Measurements from ENCODE around the gene NDUFS3.
A peak's percentile ranks its signal among the peaks of the same experiment; 100 is the strongest.

Gene NDUFS3

DNA sequence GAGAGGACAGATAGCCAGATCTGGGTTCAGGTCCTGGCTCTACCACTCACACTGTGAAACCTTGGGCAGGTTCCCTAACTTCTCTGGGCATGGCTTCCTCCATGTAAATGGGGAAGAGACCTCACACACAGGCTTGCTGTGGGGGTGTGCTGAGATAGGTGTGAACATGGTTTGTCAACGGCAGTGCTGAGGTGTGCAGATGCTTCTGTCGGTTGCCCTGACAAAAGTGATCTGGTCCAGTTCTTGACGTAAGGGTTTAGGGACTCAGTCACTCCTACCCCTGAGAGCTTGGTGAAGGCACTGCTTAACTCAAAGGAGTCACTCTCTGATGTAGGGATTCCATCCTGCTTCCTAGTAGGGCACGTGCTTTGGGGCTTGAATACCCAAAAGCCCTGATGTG lies 13.4 kb downstream of the NDUFS3 start:
- DNase-seq, result no peak

DNA sequence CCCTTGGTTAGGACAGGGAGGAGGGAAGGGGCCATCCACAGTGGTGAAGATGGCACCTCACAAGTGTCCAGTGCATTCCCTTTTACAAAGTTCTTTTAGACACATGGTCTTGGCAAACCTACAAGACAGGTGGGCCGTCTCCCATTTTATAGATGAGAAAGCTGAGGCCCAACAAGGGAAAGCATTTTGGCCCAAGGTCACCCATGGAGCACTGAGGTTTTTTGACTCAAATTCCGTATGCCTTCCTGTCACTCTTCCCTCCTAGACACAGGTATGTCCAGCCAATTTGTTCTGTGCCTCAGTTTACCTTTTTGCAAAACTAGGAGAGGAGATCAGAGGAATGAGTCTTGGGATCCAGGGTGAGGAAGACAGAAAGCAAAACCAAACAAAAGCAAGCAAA lies 14.1 kb downstream of the NDUFS3 start:
- no peak for DNase-seq

DNA sequence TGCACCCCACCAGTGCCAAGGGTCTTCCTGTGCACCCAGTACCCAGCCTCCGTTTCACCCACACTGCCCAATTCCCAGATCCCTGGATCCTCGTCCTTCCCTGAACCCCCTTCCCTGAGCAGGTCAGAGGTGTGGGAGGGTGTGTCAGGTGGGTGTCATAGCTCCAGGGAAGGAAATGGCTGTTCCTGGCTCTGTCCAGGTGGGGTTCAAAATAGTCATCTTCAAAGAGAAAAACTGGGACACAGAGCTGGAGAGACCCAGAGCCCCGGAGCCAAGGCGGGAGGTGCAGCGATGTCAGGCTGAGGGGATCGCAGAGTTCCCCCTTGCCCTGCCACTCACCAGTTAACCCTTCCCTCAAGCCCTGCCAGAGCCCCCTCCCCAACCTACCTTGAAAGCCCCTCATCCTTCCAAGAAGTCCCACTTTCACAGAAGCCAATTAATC lies 14.6 kb downstream of the NDUFS3 start:
- no peak for DNase-seq

DNA sequence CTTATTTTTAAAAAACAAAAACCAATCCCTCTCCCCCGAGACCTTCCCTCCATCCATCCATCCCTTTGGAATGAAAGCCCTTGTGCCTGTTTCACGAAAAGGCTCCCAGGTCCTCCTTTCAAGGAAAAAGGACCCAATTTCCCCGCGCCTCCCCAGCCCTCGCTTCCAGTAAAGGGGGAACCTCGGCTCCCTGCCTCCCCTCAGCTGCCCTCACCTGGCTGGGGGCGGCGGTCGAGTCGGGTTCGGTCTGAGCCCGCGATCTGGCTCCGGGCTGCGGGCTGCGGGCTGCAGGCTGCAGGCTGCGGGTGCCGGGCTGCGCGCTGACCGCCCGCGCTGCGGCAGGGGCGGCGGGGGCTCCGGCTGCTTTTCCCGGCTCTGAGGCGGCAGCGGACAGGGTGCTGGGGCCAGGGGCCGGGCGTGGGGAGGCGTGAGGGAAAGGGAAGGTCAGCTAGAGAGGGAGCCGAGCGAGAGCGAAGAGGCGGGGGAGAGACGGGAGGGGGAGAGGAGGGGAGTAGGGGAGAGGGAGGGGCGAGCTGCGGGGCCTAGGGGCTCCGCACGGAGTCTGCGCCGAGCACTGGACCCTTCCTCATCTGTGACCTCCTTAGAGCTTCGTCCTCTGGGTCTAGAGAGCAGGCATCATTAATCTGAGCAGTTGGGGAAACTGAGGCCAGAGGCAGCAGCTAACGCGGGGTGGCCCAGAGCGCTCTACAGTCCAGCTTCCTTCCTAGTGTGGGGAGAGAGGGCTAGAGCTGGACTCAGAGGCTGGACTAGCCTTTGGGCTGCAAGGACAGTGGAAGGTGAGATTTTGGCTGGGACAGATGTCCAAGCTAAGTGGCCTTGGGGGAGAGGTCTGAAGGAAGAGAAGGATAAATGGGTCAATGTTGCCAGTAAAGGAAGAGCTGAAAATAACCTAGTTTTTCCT lies 15.3 kb downstream of the NDUFS3 start, which contains the start of gene C1QTNF4:
TSS of gene C1QTNF4 (minus strand) at position 478 of the 922 bp plus-strand sequence. CDS start 3,601 bp downstream, outside the sequence.
- no peak for DNase-seq

DNA sequence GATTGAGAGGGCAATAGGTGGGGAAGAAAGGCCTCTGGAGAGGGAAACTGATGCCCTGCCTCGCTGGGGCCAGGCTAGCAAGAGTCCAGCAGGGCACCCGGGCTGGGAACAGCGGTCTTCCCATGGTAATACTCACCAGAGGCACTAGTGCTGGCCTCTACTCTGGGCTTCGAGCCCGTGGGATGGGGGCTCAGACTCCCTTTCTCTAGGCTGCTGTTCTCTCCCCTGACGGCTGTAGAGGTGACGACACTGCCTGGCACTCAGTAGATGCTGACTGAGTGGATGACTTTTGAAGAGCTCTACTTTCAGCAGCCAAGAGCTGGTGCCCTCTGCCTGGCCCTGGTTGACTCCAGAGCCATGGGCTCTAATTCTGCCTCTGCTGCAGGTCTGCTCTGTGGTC lies 16.2 kb downstream of the NDUFS3 start:
- no peak for DNase-seq

DNA sequence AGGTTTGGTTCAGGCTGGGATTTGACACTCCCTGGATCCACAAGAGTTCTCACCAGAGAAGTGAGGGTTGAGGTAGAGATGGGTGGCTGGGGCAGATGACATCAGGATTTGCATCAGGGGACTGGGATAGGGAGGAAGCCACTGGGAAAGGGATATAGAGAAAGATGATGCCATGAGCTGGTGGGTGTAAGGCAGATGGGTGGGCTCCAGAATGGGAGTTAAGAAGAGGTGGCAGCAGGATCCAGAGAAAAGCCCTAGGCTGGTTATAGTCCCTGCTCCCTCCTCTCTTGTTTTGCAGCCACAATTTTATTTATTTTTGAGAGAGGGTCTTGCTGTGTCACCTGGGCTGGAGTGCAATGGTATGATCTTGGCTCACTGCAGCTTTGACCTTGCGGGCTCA lies 17.1 kb downstream of the NDUFS3 start:
- DNase-seq, result no peak

DNA sequence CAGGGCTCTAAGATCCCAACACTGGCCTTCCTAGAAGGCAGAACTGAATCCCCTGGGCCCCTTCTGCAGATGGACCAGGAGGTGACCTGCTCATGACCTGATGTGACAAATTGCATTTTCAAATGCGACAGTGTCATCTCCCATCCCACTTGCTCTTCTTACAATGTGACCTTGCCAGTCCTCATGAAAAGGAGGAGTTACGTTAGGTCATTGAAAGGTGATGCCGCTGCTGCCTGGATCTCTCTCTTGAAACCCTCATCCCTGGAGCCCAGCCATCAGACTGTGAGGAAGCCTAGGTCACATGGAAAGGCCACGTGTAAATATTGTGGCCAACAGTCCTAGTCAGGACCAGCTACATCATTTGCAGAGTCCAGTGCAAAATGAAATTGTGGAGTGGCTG lies 21.0 kb downstream of the NDUFS3 start:
- no peak for DNase-seq

DNA sequence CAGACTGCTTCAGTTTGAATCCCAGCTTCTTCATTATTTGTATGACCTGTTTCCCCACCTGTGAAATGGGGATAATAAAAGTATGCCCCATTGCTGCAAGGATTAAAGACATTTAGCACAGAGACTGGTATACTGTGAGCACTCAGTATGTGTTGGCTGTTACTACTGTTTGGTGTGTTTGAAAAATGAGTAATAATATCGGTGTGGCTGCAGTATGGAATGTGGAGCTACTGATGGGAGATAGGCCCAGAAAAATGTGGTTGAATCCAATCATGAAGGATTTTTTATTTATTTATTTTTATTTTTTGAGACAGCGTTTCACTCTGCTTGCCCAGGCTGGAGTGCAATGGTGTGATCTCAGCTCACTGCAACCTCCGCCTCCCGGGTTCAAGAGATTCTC lies 24.4 kb downstream of the NDUFS3 start:
- DNase-seq, result no peak

DNA sequence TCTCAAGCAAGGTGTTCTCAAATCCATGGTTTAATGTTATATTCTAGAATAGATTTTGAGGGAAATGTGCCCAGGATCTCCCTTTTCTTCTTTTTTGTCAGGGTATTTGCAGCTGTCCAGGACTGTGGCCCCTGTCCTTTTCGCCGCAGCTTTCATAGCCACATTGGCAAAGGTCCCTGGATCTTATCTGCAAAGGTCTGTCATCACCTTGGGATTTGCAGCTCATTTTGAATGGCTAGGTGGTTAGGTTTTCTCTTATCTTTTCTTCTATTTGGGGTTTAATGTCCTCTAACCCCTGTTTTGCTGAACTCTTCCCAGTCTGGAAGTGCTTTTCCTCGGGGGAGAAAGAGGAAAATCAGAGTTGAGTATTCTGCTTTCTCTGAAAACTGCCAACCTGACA lies 27.0 kb downstream of the NDUFS3 start:
- no peak for DNase-seq

DNA sequence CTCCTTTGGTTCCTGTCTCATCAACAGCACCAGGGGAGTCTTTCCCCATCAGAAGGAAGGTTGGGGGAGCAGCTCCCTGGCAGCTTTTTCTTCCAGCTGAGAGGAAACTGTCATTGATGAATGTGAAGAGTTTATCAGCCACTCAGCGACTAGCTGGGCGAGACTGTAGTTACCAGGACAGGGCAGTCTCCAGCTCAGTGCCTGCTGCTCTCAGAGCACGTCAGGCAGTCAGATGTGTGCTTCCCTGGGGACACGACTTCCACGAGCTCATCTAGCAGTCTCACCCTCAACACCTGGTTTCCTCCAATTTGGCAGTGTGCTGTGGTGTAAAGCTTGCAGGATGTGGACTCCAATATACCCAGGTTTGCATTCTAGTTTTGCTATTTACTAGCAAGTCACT lies 27.9 kb downstream of the NDUFS3 start:
- DNase-seq, result no peak

DNA sequence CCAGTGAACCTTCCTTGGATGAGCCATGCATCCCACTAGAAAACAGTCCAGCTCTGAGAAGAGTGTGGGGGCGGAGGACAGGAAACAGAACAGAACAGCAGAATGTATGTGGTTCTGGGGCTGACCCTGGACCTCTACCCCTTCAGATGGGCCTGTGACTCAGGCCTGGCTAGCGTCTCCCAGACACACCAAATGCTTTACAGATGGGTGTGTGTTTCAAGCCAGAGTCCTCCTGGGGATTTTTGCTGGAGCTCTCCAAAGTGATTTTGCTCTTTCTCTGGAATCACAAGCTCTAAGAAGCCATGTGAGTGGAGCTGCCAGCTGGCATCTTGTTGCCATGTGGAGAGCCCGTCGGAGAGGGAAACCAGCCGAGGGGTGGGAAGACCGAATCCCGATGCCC lies 28.5 kb downstream of the NDUFS3 start:
- DNase-seq, result no peak

DNA sequence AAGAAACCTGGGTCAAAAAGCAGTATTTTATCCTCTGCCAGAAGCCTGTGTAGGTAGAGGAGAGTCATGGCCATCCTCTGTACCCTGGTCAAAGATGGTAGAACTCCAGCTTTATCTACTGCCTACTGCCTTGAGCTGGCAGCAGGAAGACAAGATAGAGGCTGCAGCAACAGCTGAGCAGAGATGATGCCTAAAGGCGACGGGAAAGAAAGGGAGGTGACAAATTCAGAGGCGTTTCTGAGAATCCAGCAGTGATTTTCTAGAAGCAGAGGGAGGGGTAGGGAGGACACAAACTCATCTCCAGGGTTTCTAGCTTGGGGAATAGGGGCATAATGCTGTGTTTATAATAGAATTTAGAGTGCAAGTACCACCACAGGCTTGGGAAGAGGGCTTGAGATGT lies 30.8 kb downstream of the NDUFS3 start:
- no peak for DNase-seq

DNA sequence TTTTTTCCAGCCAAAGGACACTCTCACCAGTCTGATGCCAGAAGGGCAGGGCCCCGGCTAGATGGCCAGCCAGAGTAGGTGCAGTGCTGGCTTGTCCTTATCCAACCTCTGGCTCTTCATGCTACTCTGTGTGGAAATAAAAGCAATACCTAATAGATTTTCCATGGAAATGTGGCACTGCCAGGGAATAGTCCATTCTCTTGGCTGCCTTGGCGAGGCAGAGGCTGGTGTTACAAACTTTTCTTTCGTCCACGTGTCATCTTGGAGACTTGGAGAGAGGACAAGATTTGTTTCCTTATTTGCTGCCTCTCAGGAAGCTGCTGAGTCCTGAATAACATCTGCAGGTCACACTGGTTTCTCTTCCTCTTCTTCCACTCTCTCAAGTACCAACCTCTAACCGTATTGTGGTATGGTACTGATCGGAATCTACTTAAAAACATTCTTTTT lies 32.5 kb downstream of the NDUFS3 start:
- no peak for DNase-seq

DNA sequence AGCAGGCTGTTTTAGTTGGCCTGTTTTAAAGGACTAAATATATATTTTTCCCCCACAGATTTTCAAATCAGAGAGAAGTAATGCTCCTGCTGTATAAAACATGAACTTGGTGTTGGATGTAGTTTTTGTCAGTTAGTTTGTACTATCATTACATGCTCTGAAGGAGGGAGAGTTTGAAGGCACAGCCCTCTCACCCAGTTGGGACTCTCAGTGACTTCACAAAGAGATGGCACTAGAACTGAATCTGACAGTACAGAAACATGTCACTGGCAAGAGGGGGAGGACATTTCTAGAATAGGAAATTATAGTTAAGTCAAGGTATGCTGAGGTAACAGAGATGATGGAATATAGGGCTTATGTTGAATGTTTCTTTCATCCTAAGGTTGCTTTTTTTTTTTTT lies 36.4 kb downstream of the NDUFS3 start:
- DNase-seq, result no peak

DNA sequence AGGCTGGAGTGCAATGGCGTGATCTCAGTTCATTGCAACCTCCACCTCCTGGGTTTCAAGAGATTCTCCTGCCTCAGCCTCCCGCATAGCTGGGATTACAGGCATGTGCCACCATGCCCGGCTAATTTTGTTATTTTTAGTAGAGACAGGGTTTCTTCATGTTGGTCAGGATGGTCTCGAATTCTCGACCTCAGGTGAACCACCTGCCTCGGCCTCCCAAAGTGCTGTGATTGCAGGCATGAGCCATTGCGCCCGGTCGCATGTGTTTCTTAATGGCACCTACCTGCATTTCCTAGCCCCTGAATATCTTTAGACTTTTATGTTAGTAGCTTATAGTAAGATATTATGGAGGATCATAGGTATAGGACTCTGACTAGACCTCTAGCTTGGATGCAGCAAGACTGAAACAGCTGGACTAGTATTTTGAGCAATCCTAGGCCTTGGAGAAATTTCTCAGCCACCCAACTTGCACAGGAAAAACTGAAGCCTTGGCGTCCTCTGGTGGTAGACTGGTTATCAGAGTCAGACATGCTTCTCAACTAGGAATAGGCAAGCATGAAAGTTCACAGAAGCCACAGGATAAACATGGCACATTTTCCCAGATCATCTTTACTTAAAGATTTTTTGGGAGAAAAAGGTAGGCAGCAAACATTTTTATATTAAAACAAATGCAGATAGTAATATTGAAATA lies 38.0 kb downstream of the NDUFS3 start:
- DNase-seq, result peak; percentile 8 to 19

DNA sequence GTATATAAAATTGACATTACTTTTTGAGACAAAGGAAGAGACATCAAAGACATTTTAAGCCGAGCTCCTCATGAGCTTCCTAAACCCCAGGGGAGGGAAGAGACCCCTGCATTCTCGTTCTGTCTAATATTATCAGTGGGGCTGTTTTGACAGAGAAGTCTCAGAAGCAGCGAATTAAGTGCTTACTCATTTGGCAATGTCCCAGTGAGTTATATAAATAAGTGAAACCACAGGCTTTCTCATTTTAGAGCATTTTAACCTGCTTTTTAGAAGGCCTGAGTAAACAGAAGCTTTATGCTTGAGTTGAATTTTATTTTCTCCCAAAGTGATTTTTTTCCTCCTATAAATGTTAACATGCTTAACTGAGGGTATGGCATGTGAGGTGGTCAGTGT lies 38.5 kb downstream of the NDUFS3 start:
- DNase-seq, result no peak

DNA sequence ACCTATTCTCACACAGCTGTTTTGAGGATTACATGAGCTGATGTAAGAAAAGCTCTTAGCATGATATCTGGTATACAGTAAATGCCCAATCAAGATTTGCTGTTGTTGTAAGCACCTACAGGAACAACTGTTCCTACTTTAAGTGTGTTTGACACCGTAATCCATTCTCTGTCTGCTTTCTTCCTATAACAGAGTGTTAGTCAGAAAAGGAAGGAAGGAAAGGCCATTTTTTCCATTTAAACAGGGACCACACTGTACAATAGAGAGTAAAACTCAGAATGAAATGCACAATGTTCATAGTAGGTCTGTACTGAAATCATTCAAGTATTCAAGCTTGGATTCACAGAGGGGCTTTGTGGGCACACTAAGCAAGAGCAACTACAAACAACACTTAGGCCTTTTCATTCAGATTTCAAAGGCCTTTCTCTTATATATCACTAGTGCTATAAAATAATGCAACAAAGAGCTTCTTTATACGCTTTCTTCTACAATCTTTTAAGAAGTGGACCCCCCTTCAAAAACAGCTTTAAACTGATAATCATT lies 42.0 kb downstream of the NDUFS3 start:
- DNase-seq, result no peak

DNA sequence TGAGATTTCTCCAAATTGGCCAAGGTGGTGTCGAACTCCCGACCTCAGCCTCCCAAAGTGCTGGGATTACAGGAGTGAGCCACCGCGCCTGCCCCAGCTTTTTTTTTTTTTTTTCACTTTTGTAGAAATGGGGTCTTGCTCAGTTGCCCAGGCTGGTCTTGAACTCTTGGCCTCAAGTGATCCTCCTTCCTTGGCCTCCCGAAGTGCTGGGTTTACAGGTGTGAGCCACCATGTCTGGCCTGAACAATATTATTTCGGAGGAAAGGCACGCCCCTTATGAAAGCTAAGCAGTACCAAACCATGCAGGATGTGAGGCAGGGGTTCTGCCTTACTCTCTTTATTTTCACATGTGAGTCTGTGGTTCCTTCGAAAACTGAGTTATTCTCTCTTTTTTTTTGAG lies 47.4 kb downstream of the NDUFS3 start:
- no peak for DNase-seq

DNA sequence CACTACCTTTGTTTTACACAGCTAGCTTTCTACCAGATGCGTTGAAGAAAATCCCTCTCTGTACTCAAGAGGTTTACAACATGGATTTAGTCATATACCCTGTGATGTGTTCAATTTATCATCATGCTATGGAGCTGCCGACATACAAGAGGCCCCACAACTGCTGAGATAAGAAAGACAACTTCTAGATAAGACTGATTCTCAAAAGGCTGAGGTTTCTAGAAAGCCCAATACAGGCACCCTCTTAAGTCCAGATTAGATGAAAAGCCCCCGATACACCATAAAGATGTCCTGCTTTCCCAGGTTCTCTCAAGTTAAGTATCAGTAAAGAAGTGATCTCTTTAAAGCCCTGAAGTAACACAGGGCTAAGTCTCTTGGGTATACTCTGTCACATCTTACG lies 49.2 kb downstream of the NDUFS3 start:
- no peak for DNase-seq

DNA sequence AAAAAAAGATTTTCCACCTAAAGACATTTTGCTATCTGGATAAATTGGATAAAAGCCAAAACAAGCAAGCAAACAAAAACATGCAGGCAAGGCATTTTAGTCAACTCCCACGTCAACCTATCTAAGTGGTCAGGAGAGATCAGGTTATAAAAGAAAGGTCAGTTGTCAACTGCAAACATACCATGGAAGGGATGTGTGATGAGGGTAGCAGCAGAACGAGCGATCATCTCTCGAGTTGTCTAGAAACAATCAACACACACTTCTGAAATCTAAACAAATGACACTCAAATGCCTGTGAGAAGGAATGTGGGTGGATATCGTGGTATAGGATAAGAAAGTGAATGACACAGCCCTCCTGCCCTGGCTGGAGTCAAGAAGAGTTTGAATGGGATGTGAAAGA lies 52.6 kb downstream of the NDUFS3 start:
- no peak for DNase-seq

Measured in CD4-positive, alpha-beta T cell treated with Interferon alpha-2 for 1 hour (primary cell).